Endothelial cell of umbilical vein (primary cell): ENCODE data around the gene PDCD1. TPM values are rescaled to one million over a fixed set of nuclear protein-coding genes. Genes with fewer than 3 reads are reported as not detected.

Experiments
- BruUV-seq: library from RNA; stranded (reverse); fragments of 400-500 nt; replicated peaks from 2 replicates; lab custom pipeline; 2021; lab: Mats Ljungman, UMichigan
- CTCF ChIA-PET: fragments of 300-600, 350-600 bp; sonication (Branson Sonifier 250); formaldehyde crosslinking; loops from one replicate; lab custom pipeline; 2021; ENCODE audit warnings: antibody characterized with exemption, inconsistent platforms; lab: Charles Lee
- POLR2A ChIA-PET: fragments of 300-600, 350-600 bp; sonication (Branson Sonifier 250); formaldehyde crosslinking; loops from one replicate; lab custom pipeline; 2021; ENCODE audit warnings: antibody characterized with exemption, inconsistent platforms; lab: Charles Lee
- DNase-seq: peaks from one replicate; pipeline ENCODE4 v3.0.0-alpha.2; 2011; ENCODE audit warnings: low read depth, low spot score
- FAIRE-seq: peaks from 2 replicates; lab custom pipeline; 2011; peaks lifted over from hg19 to GRCh38; lab: Jason Lieb, UNC
- H2AFZ ChIP-seq: 2 replicates; pipeline ENCODE4 v1.6.0; 2012; ENCODE audit warnings: low read depth, low read length, control low read depth, inconsistent platforms
- H3K27ac ChIP-seq: 2 replicates; pipeline ENCODE4 v1.5.1; 2011; ENCODE audit warnings: low read depth, mild to moderate bottlenecking, control low read depth, low read length, moderate library complexity; ENCODE audit not compliant: insufficient read depth
- H3K27me3 ChIP-seq, 2 experiments: 2 replicates each; pipeline versions ENCODE4 v1.6.0 to v1.6.1; 2011; ENCODE audit warnings: low read length in 2 of 2, mixed read lengths in 1 of 2; ENCODE audit not compliant: control insufficient read depth in 2 of 2, insufficient read depth in 2 of 2
- H3K36me3 ChIP-seq, 2 experiments: 2 replicates in 1 of 2; 3 replicates in 1 of 2; pipeline ENCODE4 v1.5.1; 2011; ENCODE audit warnings: low read length in 2 of 2, mild to moderate bottlenecking in 1 of 2, moderate library complexity in 1 of 2; ENCODE audit not compliant: control insufficient read depth in 2 of 2, insufficient read depth in 2 of 2; ENCODE audit errors: extremely low read depth in 1 of 2
- H3K4me1 ChIP-seq: 3 replicates; pipeline ENCODE4 v1.5.1; 2011; ENCODE audit warnings: mild to moderate bottlenecking, low read length; ENCODE audit not compliant: control insufficient read depth, insufficient read depth; ENCODE audit errors: extremely low read depth
- H3K4me2 ChIP-seq: 2 replicates; pipeline ENCODE4 v1.6.1; 2011; ENCODE audit warnings: low read length, control low read depth, mixed read lengths; ENCODE audit not compliant: insufficient read depth
- H3K4me3 ChIP-seq, 3 experiments: fragments of 200-600 bp in 1 of 3; sonication (generic), shearing (Covaris generic) in 1 of 3; replicated peaks in 1 of 3; 2 replicates each; pipeline ENCODE4 v1.5.1; 2011 to 2016; ENCODE audit warnings: control low read depth in 3 of 3, low read length in 3 of 3, mild to moderate bottlenecking in 2 of 3, inconsistent platforms in 1 of 3, low read depth in 1 of 3, moderate library complexity in 1 of 3; ENCODE audit not compliant: insufficient read depth in 1 of 3
- H3K79me2 ChIP-seq: 2 replicates; pipeline ENCODE4 v1.6.0; 2012; ENCODE audit warnings: low read length, inconsistent platforms; ENCODE audit not compliant: control insufficient read depth, insufficient read depth
- H3K9ac ChIP-seq: replicated peaks from 2 replicates; pipeline ENCODE3; 2011; ENCODE audit warnings: low read length, control low read depth; ENCODE audit not compliant: insufficient read depth; ENCODE audit errors: extremely low read depth
- H3K9me1 ChIP-seq: replicated peaks from 3 replicates; pipeline ENCODE4 v1.6.0; 2011; ENCODE audit warnings: mild to moderate bottlenecking, low read length; ENCODE audit not compliant: control insufficient read depth, insufficient read depth; ENCODE audit errors: extremely low read depth
- H3K9me3 ChIP-seq: replicated peaks from 2 replicates; pipeline ENCODE4 v1.5.1; 2012; ENCODE audit warnings: low read length, inconsistent platforms; ENCODE audit not compliant: control insufficient read depth, insufficient read depth
- H4K20me1 ChIP-seq: replicated peaks from 2 replicates; pipeline ENCODE3; 2011; ENCODE audit warnings: mild to moderate bottlenecking, low read length; ENCODE audit not compliant: control insufficient read depth, insufficient read depth; ENCODE audit errors: extremely low read depth
- CTCF ChIP-seq, 2 donors: IDR thresholded peaks; 1 replicate in 1 of 2; 2 replicates in 1 of 2; pipeline ENCODE4 v1.5.1; 2011; ENCODE audit warnings: low read length in 2 of 2, mild to moderate bottlenecking in 2 of 2, moderate library complexity in 2 of 2, control low read depth in 1 of 2, inconsistent platforms in 1 of 2, low read depth in 1 of 2; ENCODE audit not compliant: insufficient read depth in 1 of 2; ENCODE audit errors: extremely low read depth in 1 of 2
- EZH2 ChIP-seq: IDR thresholded peaks from 2 replicates; pipeline ENCODE4 v1.6.1; 2012; ENCODE audit warnings: borderline replicate concordance, low read depth, mild to moderate bottlenecking, moderate library complexity, low read length, inconsistent platforms; ENCODE audit not compliant: severe bottlenecking
- FOS ChIP-seq: IDR thresholded peaks from 2 replicates; pipeline ENCODE4 v1.6.1; 2011; ENCODE audit warnings: mild to moderate bottlenecking, low read length, moderate library complexity, borderline replicate concordance; ENCODE audit not compliant: insufficient read depth
- GATA2 ChIP-seq: IDR thresholded peaks from 2 replicates; pipeline ENCODE4 v1.7.0; 2011; ENCODE audit warnings: low read depth, mild to moderate bottlenecking, moderate library complexity, mixed read lengths, low read length; ENCODE audit not compliant: insufficient read length, insufficient read depth
- JUN ChIP-seq: IDR thresholded peaks from 2 replicates; pipeline ENCODE4 v1.6.1; 2011; ENCODE audit warnings: borderline replicate concordance, low read depth; ENCODE audit not compliant: insufficient read length, insufficient read depth
- MAX ChIP-seq: IDR thresholded peaks from 2 replicates; pipeline ENCODE4 v1.6.1; 2011; ENCODE audit not compliant: insufficient read depth, insufficient read length
- MYC ChIP-seq: IDR thresholded peaks from one replicate; pipeline ENCODE4 v1.6.1; 2011; ENCODE audit warnings: mild to moderate bottlenecking, low read depth, low read length
- POLR2A ChIP-seq: IDR thresholded peaks from 2 replicates; pipeline ENCODE4 v1.6.1; 2012; ENCODE audit warnings: low read depth, mild to moderate bottlenecking, control low read depth, low read length
- POLR2AphosphoS5 ChIP-seq: IDR thresholded peaks from 2 replicates; pipeline ENCODE4 v1.6.1; 2012; ENCODE audit warnings: low read depth, mild to moderate bottlenecking, control low read depth, low read length, moderate library complexity; ENCODE audit not compliant: insufficient read depth
- dilution Hi-C: fragments of 300-500 bp; cut with MboI; formaldehyde crosslinking; loops from one replicate; pipeline ENCODE4 v1.15.0; 2019; ENCODE audit warnings: low sequenced_read_pairs; ENCODE audit not compliant: extremely low pct_ligation_motif_present
- intact Hi-C: fragments of 100-400 bp; cut with micrococcal nuclease; formaldehyde crosslinking; loops from one replicate; pipeline ENCODE4 v1.10.0; 2022
- polyA plus RNA-seq, 4 experiments: library from polyadenylated mRNA; depleted of rRNA in 3 of 4; stranded (reverse) in 3 of 4; unstranded in 1 of 4; fragments of >200 nt; gene quantifications; 2 replicates each; pipeline versions ENCODE4 v1.2.1 to v1.2.3, GENCODE V29; 2011 to 2012; ENCODE audit warnings: missing spikeins in 1 of 4
- total RNA-seq: library from RNA; stranded (reverse); gene quantifications from 2 replicates; pipeline ENCODE4 v1.2.3, GENCODE V29; 2021

Gene PDCD1
- total and polyA plus RNA-seq, 2 donors (not counting 3 experiments of a cell fraction or from before 2014, with no cell fraction given): not detected

GRCh38 chr2:241861264-241861663 lies 2.6 kb upstream of the PDCD1 start:
- no peaks in the 10 kb centered on the region for H3K79me2 ChIP-seq
- H3K4me1 ChIP-seq: no peaks in the 10 kb centered on the region
- no TSS peak for BruUV-seq
- TF ChIP-seq EZH2 (no peak), POLR2AphosphoS5 (no peak), JUN (no peak), MYC (no peak), MAX (no peak), POLR2A (no peak), GATA2 (no peak), FOS (no peak), CTCF (IDR thresholded peaks at IDR 0.05; ENCODE audit: extremely low read depth in 1 of 2, insufficient read depth in 1 of 2, low read depth in 1 of 2, low read length in 2 of 2) (no peak)
- dilution Hi-C loops (no loop called here), intact Hi-C loops (no loop called here)
- ChIA-PET CTCF (no interaction called here), POLR2A (no interaction called here)
- no peak for DNase-seq
- no peak overlapping the region for H3K4me3 ChIP-seq
- H3K9me3 ChIP-seq: no peaks in the 10 kb centered on the region
- no peaks in the 10 kb centered on the region for H3K9me1 ChIP-seq
- peaks cover 0 to 6% of the 10 kb centered on the region in 2 experiments for H3K27me3 ChIP-seq
- H3K36me3 ChIP-seq: no peaks in the 10 kb centered on the region
- H3K27ac ChIP-seq: no peak overlapping the region
- H3K4me2 ChIP-seq: no peak overlapping the region
- H2AFZ ChIP-seq: no peak overlapping the region
- no peaks in the 10 kb centered on the region for H4K20me1 ChIP-seq
- FAIRE-seq: no peak
- H3K9ac ChIP-seq: no peak overlapping the region
